GF-D8 (cell line): ENCODE results near the gene SLC5A9.
"Not testable (repeated sequence)": the region's sequence is repeated elsewhere in the genome, so short reads cannot be mapped to it uniquely, and the experiment has no call there.

Source experiments
- DNase-seq: peaks from one replicate; lab custom pipeline; 2025; lab: John Stamatoyannopoulos, UW

SLC5A9 gene

DNA sequence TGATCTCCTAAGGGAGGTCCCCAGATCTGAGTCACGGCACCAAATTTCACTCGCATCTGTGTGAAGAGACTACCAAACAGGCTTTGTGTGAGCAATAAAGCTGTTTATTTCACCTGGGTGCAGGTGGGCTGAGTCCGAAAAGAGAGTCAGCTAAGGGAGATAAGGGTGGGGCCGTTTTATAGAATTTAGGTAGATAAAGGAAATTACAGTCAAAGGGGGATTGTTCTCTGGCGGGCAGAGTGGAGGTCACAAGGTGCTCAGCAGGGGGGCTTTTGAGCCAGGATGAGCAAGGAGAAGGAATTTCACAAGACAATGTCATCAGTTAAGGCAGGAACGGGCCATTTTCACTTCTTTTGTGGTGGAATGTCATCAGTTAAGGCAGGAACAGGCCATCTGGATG is 8.2 kb upstream of the SLC5A9 start:
- DNase-seq, result not testable (repeated sequence)

DNA sequence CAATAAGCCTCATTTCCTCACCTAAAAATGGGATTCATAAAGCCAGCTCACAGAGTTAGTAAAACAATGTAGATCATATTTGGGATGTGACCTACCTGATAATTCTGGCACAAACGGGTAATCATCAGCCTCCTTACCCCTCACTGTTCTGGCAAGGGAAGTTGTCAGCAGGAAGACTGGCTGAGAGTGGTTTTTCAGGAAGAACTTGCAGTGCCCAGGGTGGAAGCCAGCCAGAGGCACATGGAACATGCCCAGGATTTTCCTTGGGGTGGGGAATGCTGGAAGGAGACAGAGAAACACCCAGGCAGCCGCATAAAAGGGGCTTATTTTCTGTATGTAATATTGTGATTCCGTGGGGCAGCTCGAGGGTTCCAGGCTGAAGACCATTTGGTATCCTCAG is 7.7 kb upstream of the SLC5A9 start:
- DNase-seq, result no peak

DNA sequence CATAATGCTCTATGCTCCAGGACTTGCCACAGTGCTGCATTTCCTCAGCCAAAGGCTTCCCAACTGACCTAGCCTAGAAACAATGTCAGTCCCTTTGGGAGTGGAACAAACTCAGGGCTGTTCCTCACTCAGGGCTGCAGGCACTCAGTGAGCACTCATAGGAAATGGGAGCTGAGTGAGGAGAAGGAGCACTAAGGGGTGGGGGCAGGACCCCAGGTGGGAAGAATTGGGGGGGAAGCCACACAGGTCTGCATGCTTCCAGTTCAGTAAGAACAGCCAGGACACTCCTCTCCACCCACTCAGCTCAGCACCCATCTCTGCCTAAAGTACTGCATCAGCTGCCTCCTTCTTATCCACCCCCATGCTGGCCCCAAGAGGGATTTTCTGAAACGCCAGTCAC is 7.3 kb upstream of the SLC5A9 start:
- DNase-seq, result no peak

DNA sequence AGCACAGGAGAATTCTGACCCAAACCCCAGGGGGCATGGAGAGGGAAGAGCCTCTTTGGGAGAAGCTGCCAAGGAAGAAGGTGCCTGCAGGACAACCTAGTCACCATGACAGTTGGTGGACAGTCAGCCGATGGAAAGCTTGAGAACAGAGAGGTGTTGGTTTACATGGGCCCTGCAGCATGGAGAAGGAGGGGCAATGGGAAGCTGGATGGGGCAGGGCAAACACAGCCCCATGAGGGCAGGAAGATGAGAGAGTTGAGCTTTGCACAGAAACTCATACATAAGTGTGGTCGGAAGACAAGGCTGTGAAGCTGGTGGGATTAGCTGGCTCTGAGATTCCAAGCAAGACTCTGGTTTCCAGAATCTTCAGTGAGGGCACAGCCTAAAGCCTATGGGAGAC is 6.6 kb upstream of the SLC5A9 start:
- no peak for DNase-seq

DNA sequence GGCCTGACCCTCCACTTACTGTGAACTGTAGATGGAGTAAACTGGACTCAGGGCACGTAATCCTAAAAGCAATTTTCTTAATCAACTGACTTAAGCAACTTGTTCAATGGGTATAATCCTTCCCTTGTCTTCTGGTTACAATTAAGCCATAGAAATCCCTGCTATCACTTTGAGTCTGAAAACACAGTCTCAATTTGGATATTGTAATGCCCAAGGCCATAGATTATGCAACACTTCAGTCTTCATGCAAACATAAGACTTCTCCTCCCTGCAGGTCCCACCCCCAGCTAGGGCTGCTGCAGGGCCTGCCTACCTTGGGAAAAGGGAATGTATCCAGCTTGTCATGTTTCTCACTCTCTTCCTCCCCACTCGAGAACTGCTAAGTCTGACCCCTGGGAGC is 6.2 kb upstream of the SLC5A9 start:
- DNase-seq, result no peak

DNA sequence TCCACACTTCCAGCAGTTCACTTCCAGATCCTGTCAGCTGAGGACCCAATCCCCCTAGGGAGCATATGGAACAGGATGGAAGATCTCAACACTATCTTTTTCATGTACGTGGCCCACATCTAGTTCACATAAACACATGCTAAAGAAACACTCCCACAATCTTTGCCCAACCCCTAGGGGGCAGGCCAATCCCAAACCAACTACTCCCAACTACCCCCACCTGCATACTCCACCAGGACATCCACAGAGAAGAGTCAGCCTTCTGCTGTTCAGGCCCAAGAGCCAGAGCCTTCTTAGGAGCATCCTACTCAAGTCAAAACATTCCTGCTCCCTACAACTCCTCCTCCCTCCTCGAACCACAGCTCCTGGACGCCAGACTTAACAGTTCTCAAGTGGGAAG is 5.6 kb upstream of the SLC5A9 start:
- no peak for DNase-seq

DNA sequence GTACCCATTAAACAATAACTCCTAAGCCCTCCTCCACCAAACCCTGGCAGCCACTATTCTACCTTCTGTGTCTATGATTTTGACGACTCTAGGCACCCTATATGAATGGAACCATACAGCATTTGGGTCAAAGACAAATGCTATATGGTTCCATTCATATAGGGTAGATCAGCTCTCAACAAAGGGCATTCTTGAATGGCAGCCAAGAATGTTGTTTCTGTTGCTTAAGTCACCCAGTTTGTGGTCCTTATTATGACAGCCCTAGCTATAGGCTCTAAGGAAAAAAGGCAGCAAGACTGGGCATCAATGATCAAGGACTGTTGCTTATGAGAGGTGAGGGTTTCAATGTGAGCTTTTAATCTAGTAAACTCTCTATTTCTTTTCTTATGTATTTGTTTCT is 4.7 kb upstream of the SLC5A9 start:
- DNase-seq, result no peak

DNA sequence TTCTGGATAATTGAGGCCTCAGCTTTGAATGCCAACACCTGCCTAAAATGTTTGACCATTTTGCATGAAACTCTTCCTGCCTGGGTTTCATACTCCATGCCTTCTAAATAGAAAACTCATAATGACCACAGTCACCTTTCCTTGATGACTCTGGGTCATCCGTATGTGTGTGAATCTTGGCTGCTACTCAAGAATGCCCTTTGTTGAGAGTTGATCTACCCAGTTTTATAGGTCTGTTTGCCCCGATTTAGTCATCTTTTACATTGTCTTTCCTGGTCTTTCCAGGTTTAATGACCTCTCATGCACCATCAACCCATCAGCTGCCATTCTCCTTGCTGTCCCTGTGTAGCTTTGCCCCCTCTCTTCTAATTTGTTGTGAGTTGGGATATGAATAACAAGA is 2.7 kb upstream of the SLC5A9 start:
- no peak for DNase-seq

DNA sequence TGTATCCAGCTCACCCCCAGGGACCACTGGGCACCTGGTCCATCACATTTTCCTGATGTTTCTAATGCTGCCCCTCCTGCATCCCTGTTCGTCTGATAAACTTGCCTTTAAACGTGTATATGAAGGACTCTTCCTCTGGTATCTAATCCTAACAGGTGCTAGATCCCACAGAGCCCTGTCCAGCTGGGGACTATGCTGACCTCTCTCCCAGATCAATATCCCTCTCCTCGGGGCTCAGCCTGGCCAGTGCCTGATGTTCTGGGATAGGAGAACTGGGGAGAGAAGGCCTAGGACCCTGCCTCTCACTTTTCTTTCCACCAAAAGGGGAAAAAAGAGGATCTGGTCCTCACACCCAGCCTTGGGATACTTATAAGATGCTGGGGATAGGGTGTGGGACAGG is 1.4 kb upstream of the SLC5A9 start:
- no peak for DNase-seq

DNA sequence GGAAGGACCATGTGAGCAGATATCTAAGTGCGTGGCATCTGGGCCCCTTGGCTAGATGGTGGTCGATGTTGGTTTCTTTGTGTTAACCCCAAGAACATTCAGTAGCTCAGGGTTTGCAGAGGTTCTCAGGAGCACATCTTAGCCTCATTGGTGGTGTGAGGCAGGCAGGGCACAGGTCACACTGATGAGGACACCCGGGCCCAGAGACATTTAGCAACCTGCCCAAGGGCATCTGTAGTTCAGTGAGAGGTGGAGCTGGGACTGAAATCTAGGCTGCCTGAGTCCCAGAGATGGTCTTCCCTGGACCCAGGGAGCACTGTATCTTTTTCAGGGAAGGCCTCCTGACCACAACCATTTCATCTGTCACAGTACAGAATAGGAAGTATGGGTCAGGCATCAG is 859 bp upstream of the SLC5A9 start:
- DNase-seq, result no peak

DNA sequence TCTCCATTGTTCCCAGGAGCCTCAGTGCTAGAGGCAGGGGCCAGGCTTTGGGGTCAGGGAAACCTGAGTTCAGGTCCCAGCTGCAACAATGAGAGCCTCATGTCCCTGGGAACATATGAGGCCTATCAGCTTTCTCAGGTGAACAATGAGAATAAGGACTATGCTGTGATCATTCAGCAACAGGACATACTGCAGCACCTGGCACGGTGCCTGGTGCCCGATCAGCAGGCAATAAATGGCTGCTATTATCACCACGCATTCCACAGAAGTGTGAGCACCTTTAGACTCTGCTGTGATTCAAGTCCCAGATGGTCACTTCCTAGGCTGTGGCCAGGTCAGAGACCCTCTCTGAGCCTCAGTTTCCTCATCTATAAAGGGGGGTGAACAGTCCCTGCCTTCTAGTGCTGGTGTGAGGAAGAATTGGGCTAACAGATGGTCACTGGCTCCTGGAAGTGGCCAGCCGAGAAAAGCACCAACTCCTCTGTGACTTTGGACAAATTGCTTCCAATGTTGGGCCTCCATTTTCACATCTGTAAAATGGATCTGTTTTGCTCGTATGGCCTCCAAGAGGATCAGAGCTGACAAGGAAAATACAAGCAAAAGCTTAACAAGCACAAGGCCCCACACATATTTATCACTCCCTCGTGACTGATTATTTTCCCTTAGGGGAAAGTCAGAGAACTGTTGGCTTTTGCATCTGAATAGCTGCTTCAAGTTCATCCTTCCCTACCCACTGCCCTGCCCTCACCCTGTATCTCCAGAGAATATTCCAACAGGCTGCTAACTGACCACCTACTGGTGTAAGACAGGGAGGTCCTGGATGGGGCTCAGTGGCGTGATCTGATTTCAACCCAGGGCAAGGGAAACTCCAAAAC is 1.1 kb downstream of the SLC5A9 start:
- DNase-seq, result no peak

DNA sequence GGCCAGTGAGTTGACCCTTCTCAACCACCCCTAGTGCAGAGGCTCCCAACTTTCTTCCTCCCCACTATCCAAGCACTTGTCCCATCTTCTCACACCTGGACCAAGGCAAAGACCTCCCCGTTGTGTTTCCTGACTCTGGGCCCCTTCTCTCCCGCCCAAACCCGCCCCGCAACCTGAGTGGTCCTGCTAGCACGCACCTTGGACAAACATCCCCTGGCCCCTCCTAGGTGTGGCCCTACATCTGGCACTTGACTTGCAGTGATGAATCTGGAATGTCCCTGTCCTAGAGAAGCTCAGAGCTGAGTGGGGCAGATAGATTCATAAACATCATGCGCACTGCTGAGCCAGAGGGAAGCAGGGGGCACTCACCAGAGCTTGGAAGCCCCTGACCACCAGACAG is 2.3 kb downstream of the SLC5A9 start:
- no peak for DNase-seq

DNA sequence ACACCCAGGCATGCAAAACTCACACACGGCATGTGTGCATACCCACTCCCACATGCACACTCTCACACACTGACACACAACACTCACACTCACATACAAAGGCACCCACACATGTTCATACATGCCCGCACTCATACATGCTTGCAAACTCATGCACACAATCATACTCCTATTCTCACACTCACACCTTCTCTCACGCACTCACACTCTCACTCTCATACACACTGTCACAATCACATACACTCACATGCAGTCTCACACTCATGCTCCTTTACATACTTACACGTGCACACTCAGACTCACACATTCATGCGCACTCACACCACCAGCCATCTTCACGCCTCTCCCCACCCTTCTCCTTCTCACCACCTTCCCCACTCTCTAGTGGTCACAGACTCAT is 3.1 kb downstream of the SLC5A9 start:
- DNase-seq, result no peak

DNA sequence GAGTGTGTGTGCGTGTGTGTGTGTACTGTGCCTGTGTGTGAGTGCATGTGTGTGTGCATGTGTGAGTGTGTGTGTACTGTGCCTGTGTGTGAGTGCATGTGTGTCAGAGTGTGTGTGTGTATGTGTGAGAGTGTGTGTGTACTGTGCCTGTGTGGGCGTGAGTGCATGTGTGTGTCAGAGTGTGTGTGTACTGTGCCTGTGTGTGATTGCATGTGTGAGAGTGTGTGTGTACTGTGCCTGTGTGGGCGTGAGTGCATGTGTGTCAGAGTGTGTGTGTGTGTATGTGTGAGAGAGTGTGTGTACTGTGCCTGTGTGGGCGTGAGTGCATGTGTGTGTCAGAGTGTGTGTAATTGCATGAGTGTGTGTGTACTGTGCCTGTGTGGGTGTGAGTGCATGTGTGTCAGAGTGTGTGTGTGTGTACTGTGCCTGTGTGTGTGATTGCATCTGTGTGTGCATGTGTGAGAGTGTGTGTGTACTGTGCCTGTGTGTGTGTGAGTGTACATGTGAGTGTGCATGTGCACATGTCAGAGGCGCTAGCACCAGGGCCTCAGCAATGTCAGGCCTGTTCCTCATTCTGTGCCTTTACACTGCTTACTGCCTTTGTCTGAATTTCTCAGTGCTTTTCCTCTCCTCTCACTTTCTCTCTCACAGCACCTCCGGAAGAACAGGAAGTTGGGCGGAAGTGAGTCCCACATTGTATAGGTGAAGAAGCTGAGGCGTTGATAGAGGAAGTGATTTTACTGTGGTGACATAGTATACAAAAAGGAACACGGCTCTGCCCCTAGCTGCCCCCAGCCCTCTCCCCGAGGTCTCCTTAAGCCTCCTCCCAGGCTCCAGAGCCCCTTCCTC is 4.9 kb downstream of the SLC5A9 start:
- peak; percentile 27 for DNase-seq

DNA sequence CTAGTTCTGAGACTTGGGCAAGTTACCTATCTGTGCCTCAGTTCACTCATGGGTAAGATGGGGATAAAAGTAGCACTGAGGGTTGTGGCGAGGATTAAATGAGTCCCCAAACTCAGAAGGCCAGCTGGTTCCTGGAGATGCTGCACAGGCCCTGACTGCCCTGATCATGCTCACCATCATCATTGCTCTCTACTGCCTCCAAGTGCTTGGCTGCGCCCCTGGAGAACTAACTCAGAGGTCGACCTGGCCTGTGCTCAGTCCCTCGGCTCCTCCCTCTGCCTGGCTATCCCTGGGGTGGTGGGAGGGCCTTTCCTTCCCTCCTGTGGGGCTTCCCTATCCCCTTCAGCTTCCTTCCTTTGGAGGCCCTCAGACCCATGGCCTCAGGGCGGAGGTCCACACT is 5.6 kb downstream of the SLC5A9 start:
- no peak for DNase-seq

DNA sequence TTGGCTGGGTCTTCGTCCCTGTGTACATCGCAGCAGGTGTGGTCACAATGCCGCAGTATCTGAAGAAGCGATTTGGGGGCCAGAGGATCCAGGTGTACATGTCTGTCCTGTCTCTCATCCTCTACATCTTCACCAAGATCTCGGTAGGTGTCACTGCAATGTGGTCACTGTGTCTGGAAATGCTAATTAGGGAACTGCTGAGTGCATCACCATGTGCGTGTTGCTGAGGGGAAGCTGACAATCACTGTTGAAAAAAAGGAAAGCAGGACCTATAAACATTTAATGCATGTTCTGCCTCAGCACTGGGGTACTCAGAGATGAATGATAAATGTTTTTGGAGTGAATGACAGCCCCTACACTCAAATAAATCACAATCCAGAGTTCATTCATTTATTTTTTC is 6.8 kb downstream of the SLC5A9 start:
- no peak for DNase-seq

DNA sequence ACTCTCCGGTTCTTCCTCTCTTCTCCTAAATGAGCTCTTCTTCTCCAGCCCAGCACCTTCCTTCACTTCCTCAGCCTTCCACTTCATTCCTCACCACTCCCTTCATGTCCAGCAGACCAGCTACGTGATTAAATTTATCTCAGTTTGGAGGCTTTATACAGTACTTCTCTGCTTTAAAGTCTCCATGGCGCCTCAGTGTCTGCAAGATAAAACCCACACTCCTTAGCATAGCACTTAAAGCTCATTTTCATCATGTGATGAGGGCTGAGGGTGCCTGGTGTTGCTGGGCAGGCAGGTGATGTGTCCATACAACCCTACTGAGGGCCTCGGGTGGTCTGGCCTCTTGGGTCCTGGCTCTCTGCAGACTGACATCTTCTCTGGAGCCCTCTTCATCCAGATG is 7.7 kb downstream of the SLC5A9 start:
- no peak for DNase-seq

DNA sequence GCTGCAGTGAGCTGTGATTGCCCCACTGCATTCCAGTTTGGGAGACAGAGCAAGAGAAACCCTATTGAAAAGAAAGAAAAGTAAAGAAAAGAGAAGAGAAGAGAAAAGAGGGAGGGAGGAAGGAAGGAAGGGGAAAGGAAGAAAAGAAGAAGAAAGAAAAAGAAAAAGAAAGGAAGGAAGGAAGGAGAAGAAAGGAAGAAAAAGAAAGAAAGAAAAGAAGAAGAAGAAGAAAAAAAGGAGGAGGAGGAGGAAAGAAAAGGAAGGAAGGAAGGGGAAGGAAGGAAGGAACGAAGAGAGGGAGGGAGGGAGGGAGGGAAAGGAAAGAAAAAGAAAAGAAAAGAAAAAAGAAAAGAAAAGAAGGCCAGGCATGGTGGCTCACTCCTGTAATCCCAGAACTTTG is 10.2 kb downstream of the SLC5A9 start:
- DNase-seq, result no peak

DNA sequence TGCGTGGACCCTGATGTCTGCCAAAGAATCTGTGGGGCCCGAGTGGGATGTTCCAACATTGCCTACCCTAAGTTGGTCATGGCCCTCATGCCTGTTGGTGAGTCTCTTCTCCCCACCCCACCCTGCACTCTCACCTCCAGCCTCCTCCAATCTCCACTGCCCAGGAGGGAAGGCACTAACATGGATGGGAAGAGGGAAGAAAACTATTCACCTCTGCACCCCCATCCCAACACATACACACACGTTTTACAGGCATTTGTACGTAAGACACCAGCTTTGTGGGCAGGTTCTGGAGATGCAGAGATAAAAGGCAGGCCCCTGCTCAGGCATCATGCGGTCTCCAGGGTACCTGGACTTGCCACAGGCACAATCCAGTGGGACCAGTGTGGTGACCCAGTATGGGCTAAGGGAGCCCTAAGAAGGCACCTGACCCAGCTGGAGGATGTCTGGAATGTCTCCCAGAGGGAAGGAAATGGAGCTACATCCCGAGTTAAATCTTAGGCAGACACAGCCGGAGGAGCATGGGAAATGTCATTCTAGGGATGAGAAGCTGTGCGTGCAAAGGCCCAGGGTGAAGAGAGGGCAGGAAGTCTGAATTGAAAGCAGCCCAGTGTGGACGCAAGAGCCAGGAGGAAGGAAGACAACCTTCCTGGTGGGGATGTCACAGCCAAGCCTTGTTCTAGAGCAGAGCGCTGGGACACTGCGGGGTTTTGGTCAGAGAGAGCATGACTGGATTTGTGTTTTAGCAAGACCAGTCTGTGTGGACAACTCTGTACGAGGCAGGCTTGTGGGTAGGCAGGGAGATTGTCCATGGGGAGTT is 11.4 kb downstream of the SLC5A9 start:
- no peak for DNase-seq

DNA sequence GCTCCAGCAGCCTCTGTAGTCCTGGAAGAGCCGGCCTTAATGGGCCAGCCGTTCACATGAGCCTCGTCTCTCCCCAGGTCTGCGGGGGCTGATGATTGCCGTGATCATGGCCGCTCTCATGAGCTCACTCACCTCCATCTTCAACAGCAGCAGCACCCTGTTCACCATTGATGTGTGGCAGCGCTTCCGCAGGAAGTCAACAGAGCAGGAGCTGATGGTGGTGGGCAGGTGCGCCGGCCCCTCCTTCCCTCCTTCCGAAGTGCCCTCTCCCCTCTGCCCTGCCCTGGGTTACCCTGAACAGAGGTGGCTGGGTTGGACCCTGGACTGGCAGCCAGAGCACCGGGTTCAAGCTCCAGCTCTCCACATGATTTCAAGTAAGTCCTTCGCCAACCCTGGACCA is 13.1 kb downstream of the SLC5A9 start:
- DNase-seq, result no peak

DNA sequence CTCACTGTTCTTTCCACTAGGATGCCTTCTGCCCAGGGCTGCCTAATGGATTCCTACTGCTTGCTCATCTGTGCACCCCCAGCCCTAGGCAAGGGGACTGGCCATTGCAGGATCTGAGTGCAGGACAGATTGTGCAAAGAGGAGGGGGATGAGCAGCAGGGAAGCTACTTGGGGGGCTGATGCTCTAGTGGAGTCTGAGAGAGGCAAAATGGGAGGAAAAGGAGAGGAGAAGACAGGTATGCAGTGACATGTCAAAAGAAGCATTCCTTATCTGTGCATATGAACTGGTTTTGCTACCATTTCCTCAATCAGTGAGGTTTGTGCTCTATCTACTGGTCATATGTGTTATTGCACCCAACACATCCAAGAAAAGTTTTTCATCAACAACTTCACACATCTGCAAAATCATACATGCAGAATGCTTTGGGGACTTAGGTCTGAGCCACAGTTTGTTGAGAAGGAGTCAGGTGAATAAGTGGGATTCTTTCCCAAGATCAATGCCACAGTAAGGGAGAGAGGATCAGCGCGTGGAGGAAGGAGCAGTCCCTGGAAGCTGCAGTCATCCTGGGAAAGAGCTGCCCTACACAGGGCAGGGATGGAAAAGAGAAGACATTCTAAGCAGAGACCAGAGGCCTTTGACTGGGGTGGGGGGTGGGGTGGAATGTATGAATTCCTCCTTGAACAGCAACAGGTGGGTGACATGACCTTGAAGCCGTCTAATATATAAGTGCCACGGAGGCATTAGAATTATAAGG is 14.4 kb downstream of the SLC5A9 start:
- DNase-seq, result no peak
